Measurements from ENCODE around the gene KIAA0408. TPM values are rescaled to one million over a fixed set of nuclear protein-coding genes. Genes with fewer than 3 reads are reported as not detected.
"Not testable (repeated sequence)": the region's sequence is repeated elsewhere in the genome, so short reads cannot be mapped to it uniquely, and the experiment has no call there.

Gene KIAA0408
- total RNA-seq, 1 experiment from 2014 or later, result 1.4 TPM

- no peak for DNase-seq (ENCODE audit: low spot score)
Observed at GRCh38 chr6:127463056-127463455, 3.9 kb upstream of the KIAA0408 start.

GRCh38 chr6:127462376-127462775 lies 3.2 kb upstream of the KIAA0408 start:
- DNase-seq (ENCODE audit: low spot score), result no peak

- no peak for DNase-seq (ENCODE audit: low spot score)
Observed at GRCh38 chr6:127460465-127460864, 1.3 kb upstream of the KIAA0408 start.

- no peak for DNase-seq (ENCODE audit: low spot score)
Observed at GRCh38 chr6:127458817-127459216, 372 bp downstream of the KIAA0408 start.

- no peak for DNase-seq (ENCODE audit: low spot score)
Observed at GRCh38 chr6:127458222-127458621, 967 bp downstream of the KIAA0408 start.

GRCh38 chr6:127457456-127458064 lies 1.6 kb downstream of the KIAA0408 start:
- no peak for DNase-seq (ENCODE audit: low spot score)

- DNase-seq (ENCODE audit: low spot score), result no peak
Observed at GRCh38 chr6:127456465-127456864, 2.7 kb downstream of the KIAA0408 start.

- DNase-seq (ENCODE audit: low spot score), result no peak
Observed at GRCh38 chr6:127453845-127454619, 5.2 kb downstream of the KIAA0408 start.

- DNase-seq (ENCODE audit: low spot score), result no peak
Observed at GRCh38 chr6:127452803-127453202, 6.4 kb downstream of the KIAA0408 start.

- no peak for DNase-seq (ENCODE audit: low spot score)
Observed at GRCh38 chr6:127451388-127451787, 7.8 kb downstream of the KIAA0408 start.

- DNase-seq (ENCODE audit: low spot score), result no peak
Observed at GRCh38 chr6:127447780-127448179, 11.4 kb downstream of the KIAA0408 start.

GRCh38 chr6:127446356-127446755 lies 12.8 kb downstream of the KIAA0408 start:
- no peak for DNase-seq (ENCODE audit: low spot score)

GRCh38 chr6:127441881-127442280 lies 17.3 kb downstream of the KIAA0408 start:
- DNase-seq (ENCODE audit: low spot score), result no peak

GRCh38 chr6:127439718-127440117 lies 19.5 kb downstream of the KIAA0408 start:
- DNase-seq (ENCODE audit: low spot score), result no peak

- no peak for DNase-seq (ENCODE audit: low spot score)
Observed at GRCh38 chr6:127436578-127437110, 22.5 kb downstream of the KIAA0408 start.

- no peak for DNase-seq (ENCODE audit: low spot score)
Observed at GRCh38 chr6:127435626-127436220, 23.5 kb downstream of the KIAA0408 start.

- DNase-seq (ENCODE audit: low spot score), result no peak
Observed at GRCh38 chr6:127434651-127435050, 24.5 kb downstream of the KIAA0408 start.

GRCh38 chr6:127428562-127428961 lies 30.6 kb downstream of the KIAA0408 start:
- not testable (repeated sequence) for DNase-seq (ENCODE audit: low spot score)

GRCh38 chr6:127423921-127424320 lies 35.3 kb downstream of the KIAA0408 start:
- DNase-seq (ENCODE audit: low spot score), result no peak

- not testable (repeated sequence) for DNase-seq (ENCODE audit: low spot score)
Observed at GRCh38 chr6:127421164-127421563, 38.0 kb downstream of the KIAA0408 start.

- peak; percentile 88 for DNase-seq (ENCODE audit: low spot score)
Observed at GRCh38 chr6:127420556-127420955, 38.6 kb downstream of the KIAA0408 start.

- peak; percentile 5 for DNase-seq (ENCODE audit: low spot score)
Observed at GRCh38 chr6:127415096-127415495, 44.1 kb downstream of the KIAA0408 start.

- not testable (repeated sequence) for DNase-seq (ENCODE audit: low spot score)
Observed at GRCh38 chr6:127413123-127413522, 46.1 kb downstream of the KIAA0408 start.

Measured in H4 (cell line).